Erythroblast (primary cell): ENCODE data around the gene PKM.

Experiments used
- GATA1 ChIP-seq: IDR thresholded peaks from 2 replicates; pipeline ENCODE4 v1.6.1; 2011; ENCODE audit warnings: low read depth, mild to moderate bottlenecking, control low read depth, low read length, moderate library complexity
- POLR2A ChIP-seq: IDR thresholded peaks from 2 replicates; pipeline ENCODE4 v1.6.1; 2011; ENCODE audit warnings: mild to moderate bottlenecking, low read length

GRCh38 chr15:72205273-72205672 lies 25.7 kb downstream of the PKM start:
- no peak for TF ChIP-seq POLR2A
- no peak for TF ChIP-seq GATA1
